Measurements from ENCODE around the gene THSD4.

THSD4 gene

GRCh38 chr15:71760852-71761251 is 645.6 kb downstream of the THSD4 start:
- Histone ChIP-seq H3K36me3 (replicated peaks; ENCODE audit: insufficient read depth, low read length) (no peaks in the 10 kb centered on the region), H3F3A (ENCODE audit: insufficient read depth, low read length) (no peaks in the 10 kb centered on the region), H3K27ac (ENCODE audit: low read length) (no peak overlapping the region), H3K9me3 (replicated peaks; ENCODE audit: insufficient read depth, low read length) (no peaks in the 10 kb centered on the region), H2AFZ (ENCODE audit: low read length) (no peak overlapping the region), H3K9ac (ENCODE audit: low read length) (no peak overlapping the region), H3K4me3 (ENCODE audit: low read length) (no peak overlapping the region), H3K79me2 (ENCODE audit: low read length) (no peaks in the 10 kb centered on the region), H3K27me3 (replicated peaks; ENCODE audit: insufficient read depth, low read length) (no peaks in the 10 kb centered on the region), H3K4me2 (ENCODE audit: low read depth, low read length) (no peak overlapping the region), H4K20me1 (ENCODE audit: insufficient read depth, low read length) (no peaks in the 10 kb centered on the region), H3K9me2 (replicated peaks; ENCODE audit: insufficient read depth, low read length) (no peaks in the 10 kb centered on the region), H3K4me1 (ENCODE audit: low read length) (no peaks in the 10 kb centered on the region)
- TF ChIP-seq EZH2phosphoT487 (IDR thresholded peaks at IDR 0.05; ENCODE audit: low read length) (no peak), EZH2 (optimal IDR thresholded peaks at IDR 0.05; ENCODE audit: low read depth, low read length) (no peak), CTCF (IDR thresholded peaks at IDR 0.05; ENCODE audit: low read length) (no peak)
- DNase-seq = no peak

- no peak overlapping the region for H3K4me3 ChIP-seq (ENCODE audit: low read length)
- no peak overlapping the region for H3K27ac ChIP-seq (ENCODE audit: low read length)
- H2AFZ ChIP-seq (ENCODE audit: low read length) = no peak overlapping the region
- no peaks in the 10 kb centered on the region for H3K4me1 ChIP-seq (ENCODE audit: low read length)
- no peaks in the 10 kb centered on the region for H3K36me3 ChIP-seq (replicated peaks; ENCODE audit: insufficient read depth, low read length)
- no peak for TF ChIP-seq EZH2phosphoT487 (IDR thresholded peaks at IDR 0.05; ENCODE audit: low read length)
- no peak for TF ChIP-seq EZH2 (optimal IDR thresholded peaks at IDR 0.05; ENCODE audit: low read depth, low read length)
- no peak for TF ChIP-seq CTCF (IDR thresholded peaks at IDR 0.05; ENCODE audit: low read length)
- no peaks in the 10 kb centered on the region for H3K27me3 ChIP-seq (replicated peaks; ENCODE audit: insufficient read depth, low read length)
- no peaks in the 10 kb centered on the region for H3K9me2 ChIP-seq (replicated peaks; ENCODE audit: insufficient read depth, low read length)
- no peaks in the 10 kb centered on the region for H3K9me3 ChIP-seq (replicated peaks; ENCODE audit: insufficient read depth, low read length)
- no peaks in the 10 kb centered on the region for H4K20me1 ChIP-seq (ENCODE audit: insufficient read depth, low read length)
- no peak overlapping the region for H3K4me2 ChIP-seq (ENCODE audit: low read depth, low read length)
- no peaks in the 10 kb centered on the region for H3F3A ChIP-seq (ENCODE audit: insufficient read depth, low read length)
- no peak overlapping the region for H3K9ac ChIP-seq (ENCODE audit: low read length)
- DNase-seq = no peak
- no peaks in the 10 kb centered on the region for H3K79me2 ChIP-seq (ENCODE audit: low read length)
Observed at GRCh38 chr15:71761649-71762048, 646.4 kb downstream of the THSD4 start.

- Histone ChIP-seq H3F3A (ENCODE audit: insufficient read depth, low read length) (no peaks in the 10 kb centered on the region), H3K36me3 (replicated peaks; ENCODE audit: insufficient read depth, low read length) (no peaks in the 10 kb centered on the region), H3K4me3 (ENCODE audit: low read length) (no peak overlapping the region), H3K27me3 (replicated peaks; ENCODE audit: insufficient read depth, low read length) (no peaks in the 10 kb centered on the region), H2AFZ (ENCODE audit: low read length) (no peak overlapping the region), H3K9me2 (replicated peaks; ENCODE audit: insufficient read depth, low read length) (no peaks in the 10 kb centered on the region), H3K4me1 (ENCODE audit: low read length) (no peaks in the 10 kb centered on the region), H4K20me1 (ENCODE audit: insufficient read depth, low read length) (no peaks in the 10 kb centered on the region), H3K9ac (ENCODE audit: low read length) (no peak overlapping the region), H3K9me3 (replicated peaks; ENCODE audit: insufficient read depth, low read length) (no peaks in the 10 kb centered on the region), H3K79me2 (ENCODE audit: low read length) (no peaks in the 10 kb centered on the region), H3K4me2 (ENCODE audit: low read depth, low read length) (no peak overlapping the region), H3K27ac (ENCODE audit: low read length) (no peak overlapping the region)
- no peak for TF ChIP-seq EZH2phosphoT487 (IDR thresholded peaks at IDR 0.05; ENCODE audit: low read length)
- TF ChIP-seq EZH2 (optimal IDR thresholded peaks at IDR 0.05; ENCODE audit: low read depth, low read length) = no peak
- no peak for TF ChIP-seq CTCF (IDR thresholded peaks at IDR 0.05; ENCODE audit: low read length)
- DNase-seq = no peak
Observed at GRCh38 chr15:71768184-71768583, 652.9 kb downstream of the THSD4 start.

Measured in MM.1S (cell line).